Activated CD8-positive, alpha-beta T cell treated with anti-CD3 and anti-CD28 coated beads for 36 hours (primary cell): ENCODE results near the gene TNFSF11. TPM values are rescaled to one million over a fixed set of nuclear protein-coding genes. Genes with fewer than 3 reads are reported as not detected.

Source experiments
- ATAC-seq: fragments of 200-7000 bp; cut with Tn5 transposase; one replicate; pipeline ENCODE4 v1.10.0; 2021; ENCODE audit warnings: mild to moderate bottlenecking, moderate library complexity
- CTCF ChIA-PET: fragments of 350-600 bp; sonication (Branson Sonifier 250); formaldehyde crosslinking; loops from one replicate; lab custom pipeline; 2021; ENCODE audit warnings: antibody characterized with exemption; lab: Charles Lee
- POLR2A ChIA-PET: fragments of 350-600 bp; sonication (Branson Sonifier 250); formaldehyde crosslinking; loops from one replicate; lab custom pipeline; 2021; ENCODE audit warnings: antibody characterized with exemption; lab: Charles Lee
- DNase-seq: peaks from one replicate; pipeline ENCODE4 v3.0.0-alpha.2; 2020
- H3K27ac Mint-ChIP-seq: one replicate; pipeline ENCODE4 v1.8.0; 2021; ENCODE audit warnings: mild to moderate bottlenecking, mixed read lengths
- H3K27me3 Mint-ChIP-seq: one replicate; pipeline ENCODE4 v1.8.0; 2021; ENCODE audit warnings: mixed read lengths
- H3K36me3 Mint-ChIP-seq: one replicate; pipeline ENCODE4 v1.8.0; 2021; ENCODE audit warnings: low read depth, mixed read lengths
- H3K4me1 Mint-ChIP-seq: one replicate; pipeline ENCODE4 v1.8.0; 2021; ENCODE audit warnings: low read depth, mixed read lengths
- H3K4me3 Mint-ChIP-seq: one replicate; pipeline ENCODE4 v1.8.0; 2021; ENCODE audit warnings: mild to moderate bottlenecking, moderate library complexity, mixed read lengths
- H3K9me3 Mint-ChIP-seq: one replicate; pipeline ENCODE4 v1.8.0; 2021; ENCODE audit warnings: mixed read lengths
- intact Hi-C: fragments of 100-400 bp; cut with micrococcal nuclease; formaldehyde crosslinking; loops from one replicate; pipeline ENCODE4 v1.10.0; 2022
- total RNA-seq, 2 experiments: library from RNA; stranded (reverse); gene quantifications; one replicate each; pipeline ENCODE4 v1.2.3, GENCODE V29; 2021
- TF ChIP-seq, protein P1 (sequence below): fragments of 200-600 bp; IDR thresholded peaks from one replicate; pipeline ENCODE4 v1.8.0; 2022; ENCODE audit warnings: antibody characterized with exemption, mild to moderate bottlenecking

TNFSF11 gene
- total RNA-seq, 2 experiments from 2014 or later: 1.9 TPM

DNA sequence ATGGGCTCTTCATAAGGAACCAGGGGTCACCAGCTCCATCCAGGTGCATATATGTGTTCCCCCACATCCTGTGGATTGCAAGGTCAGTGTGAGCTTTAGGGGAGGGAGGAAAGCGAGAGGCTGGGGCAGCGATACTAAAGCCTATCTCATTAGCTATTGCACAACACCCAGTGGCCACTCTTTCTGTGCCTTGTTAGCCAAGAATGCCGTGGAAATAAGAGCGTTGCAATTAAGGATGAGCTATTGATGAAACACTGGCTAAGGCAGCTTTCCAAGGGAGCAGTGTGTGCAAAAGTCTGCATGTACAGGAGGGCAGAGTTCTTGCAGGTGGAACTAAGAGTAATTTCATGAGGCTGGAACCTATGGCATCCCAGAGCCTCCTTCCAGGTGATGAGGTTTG, 17.6 kb downstream of the TNFSF11 start:
- ATAC-seq: no peak
- Mint-ChIP-seq H3K27ac (no peak overlapping the region), H3K9me3 (no peaks in the 10 kb centered on the region), H3K4me3 (no peak overlapping the region), H3K4me1 (no peaks in the 10 kb centered on the region), H3K36me3 (no peaks in the 10 kb centered on the region), H3K27me3 (peaks cover 14% of the 10 kb centered on the region)
- no peak for DNase-seq
- intact Hi-C loops: no loop called here
- TF ChIP-seq, protein P1, sequence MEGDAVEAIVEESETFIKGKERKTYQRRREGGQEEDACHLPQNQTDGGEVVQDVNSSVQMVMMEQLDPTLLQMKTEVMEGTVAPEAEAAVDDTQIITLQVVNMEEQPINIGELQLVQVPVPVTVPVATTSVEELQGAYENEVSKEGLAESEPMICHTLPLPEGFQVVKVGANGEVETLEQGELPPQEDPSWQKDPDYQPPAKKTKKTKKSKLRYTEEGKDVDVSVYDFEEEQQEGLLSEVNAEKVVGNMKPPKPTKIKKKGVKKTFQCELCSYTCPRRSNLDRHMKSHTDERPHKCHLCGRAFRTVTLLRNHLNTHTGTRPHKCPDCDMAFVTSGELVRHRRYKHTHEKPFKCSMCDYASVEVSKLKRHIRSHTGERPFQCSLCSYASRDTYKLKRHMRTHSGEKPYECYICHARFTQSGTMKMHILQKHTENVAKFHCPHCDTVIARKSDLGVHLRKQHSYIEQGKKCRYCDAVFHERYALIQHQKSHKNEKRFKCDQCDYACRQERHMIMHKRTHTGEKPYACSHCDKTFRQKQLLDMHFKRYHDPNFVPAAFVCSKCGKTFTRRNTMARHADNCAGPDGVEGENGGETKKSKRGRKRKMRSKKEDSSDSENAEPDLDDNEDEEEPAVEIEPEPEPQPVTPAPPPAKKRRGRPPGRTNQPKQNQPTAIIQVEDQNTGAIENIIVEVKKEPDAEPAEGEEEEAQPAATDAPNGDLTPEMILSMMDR: no peak
- ChIA-PET POLR2A (no interaction called here), CTCF (interaction anchor here (0.7 kb wide), 1 partner anchor 24 kb away, joined by 3 read pairs; no protein-coding TSS in a partner anchor)

DNA sequence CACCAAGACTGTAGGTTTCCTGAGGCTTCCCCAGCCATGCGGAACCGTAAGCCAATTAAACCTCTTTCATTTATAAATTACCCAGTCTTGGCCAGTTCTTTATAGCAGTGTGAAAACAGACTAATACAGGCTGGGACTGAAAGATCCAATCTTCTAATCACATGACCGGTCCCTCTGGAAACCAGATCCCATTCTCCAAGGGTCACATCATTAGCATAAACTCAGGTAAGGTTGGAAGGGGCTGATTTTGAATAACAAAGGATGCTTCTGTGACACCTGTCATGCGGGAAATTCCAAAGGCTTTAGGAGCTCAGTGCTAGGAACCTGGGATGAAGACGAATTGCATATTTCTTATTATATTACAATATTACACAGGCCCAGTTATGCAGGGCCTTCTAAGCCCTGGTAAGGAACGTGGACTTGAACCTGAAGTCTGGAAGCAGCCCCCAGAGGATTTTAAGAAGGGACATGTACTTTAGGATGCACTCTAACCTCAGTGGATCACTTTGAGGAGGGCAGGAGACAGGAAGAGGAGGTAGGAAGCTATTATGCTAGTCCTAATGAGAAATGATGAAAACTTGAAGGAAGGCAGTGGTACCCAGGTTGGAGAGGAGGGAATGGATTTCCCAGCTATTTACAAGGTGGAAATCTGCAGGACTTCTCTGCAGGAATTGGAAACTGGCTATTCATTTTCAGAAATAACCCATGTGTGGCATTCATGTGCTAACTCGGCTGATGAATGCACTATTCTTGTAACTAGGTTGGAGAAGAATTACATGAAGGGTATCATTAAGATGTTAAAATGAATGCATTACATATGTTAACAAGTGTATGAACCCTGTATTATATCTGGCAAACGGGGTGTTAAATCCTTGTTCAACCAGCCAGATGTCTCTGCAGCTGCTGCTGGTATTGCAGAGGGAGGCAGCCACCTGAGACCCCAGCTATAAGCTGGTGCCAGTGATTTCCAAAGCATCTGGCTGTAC, 19.3 kb downstream of the TNFSF11 start:
- H3K4me1 Mint-ChIP-seq: no peaks in the 10 kb centered on the region
- no peak overlapping the region for H3K27ac Mint-ChIP-seq
- POLR2A ChIA-PET: no interaction called here
- TF ChIP-seq, protein P1: no peak
- ATAC-seq (no peak), DNase-seq (no peak)
- intact Hi-C loops: no loop called here
- no peaks in the 10 kb centered on the region for H3K36me3 Mint-ChIP-seq
- H3K27me3 Mint-ChIP-seq: peaks cover 8% of the 10 kb centered on the region
- H3K9me3 Mint-ChIP-seq: no peaks in the 10 kb centered on the region
- CTCF ChIA-PET: interaction anchor here (1.1 kb wide), 1 partner anchor 259 kb away, joined by 4 read pairs; no protein-coding TSS in a partner anchor
- H3K4me3 Mint-ChIP-seq: no peak overlapping the region

DNA sequence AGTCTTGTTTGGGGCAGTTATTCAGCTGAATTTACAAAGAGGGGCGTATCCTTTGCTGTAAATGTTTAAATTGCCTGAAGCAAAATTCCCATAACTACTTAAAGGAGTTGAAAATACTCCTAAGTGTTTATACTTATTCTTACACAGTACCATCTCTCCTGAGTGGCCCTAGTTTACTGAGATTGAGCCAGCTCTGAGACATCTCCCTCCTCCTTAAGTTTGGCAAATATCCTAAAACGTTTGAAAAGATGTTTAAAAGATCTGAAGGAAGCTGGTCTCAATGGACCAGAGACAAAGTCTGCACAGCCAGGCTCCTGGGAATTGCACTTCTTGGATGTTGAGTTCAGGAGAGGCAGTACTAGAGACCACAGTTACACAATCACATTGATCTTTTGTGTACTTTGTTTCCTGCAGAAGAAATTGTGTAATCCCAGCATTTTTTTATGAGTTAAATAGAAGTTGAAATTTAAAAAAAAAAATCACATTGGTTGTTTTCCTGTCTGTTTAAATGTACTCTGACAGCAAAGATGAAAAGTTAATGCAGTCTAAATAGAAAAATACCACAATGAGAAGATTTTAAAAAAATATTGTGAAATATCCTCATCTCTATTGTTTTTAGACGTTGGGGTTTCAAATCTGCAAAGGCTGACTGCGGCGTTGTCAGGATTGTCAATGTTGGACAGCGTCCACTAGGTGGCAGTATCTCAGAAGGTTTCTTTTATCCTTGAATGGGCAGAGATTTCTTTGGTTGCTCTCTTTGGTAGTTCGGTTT, 20.7 kb downstream of the TNFSF11 start:
- ChIA-PET CTCF (interaction anchor here (0.6 to 2.1 kb wide), 39 partner anchors 9 to 470 kb away, joined by 3 to 14 read pairs (median 4); no protein-coding TSS in a partner anchor), POLR2A (interaction anchor here (0.7 kb wide), 1 partner anchor 29 kb away, joined by 3 read pairs; no protein-coding TSS in a partner anchor)
- ATAC-seq: peak; percentile 69
- H3K36me3 Mint-ChIP-seq: no peaks in the 10 kb centered on the region
- peaks cover 6% of the 10 kb centered on the region for H3K27me3 Mint-ChIP-seq
- no peak overlapping the region for H3K4me3 Mint-ChIP-seq
- no peaks in the 10 kb centered on the region for H3K4me1 Mint-ChIP-seq
- TF ChIP-seq, protein P1: peak; percentile 89
- intact Hi-C loops: no loop called here
- peak; percentile 63 for DNase-seq
- H3K27ac Mint-ChIP-seq: no peak overlapping the region
- no peaks in the 10 kb centered on the region for H3K9me3 Mint-ChIP-seq

DNA sequence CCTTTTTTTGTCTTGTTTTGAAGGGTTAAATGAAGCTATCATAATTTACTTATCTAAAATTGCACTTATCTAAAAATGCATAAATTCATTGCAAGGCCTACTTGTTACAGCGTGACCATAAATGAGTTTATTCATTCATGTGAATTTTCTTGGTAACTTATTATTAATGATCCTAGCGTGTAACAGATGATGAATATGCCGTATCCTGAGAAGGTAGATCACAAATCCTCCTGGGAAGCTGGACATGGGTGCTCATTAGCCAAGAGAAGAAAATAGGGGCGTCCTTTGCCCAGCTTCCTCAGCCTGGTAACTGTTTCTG, 21.3 kb downstream of the TNFSF11 start:
- ATAC-seq (no peak), DNase-seq (no peak)
- intact Hi-C loops: no loop called here
- peaks cover 6% of the 10 kb centered on the region for H3K27me3 Mint-ChIP-seq
- H3K4me1 Mint-ChIP-seq: peaks cover 4% of the 10 kb centered on the region
- H3K36me3 Mint-ChIP-seq: no peaks in the 10 kb centered on the region
- CTCF ChIA-PET: interaction anchor here (0.6 to 2.1 kb wide), 37 partner anchors 9 to 470 kb away, joined by 3 to 14 read pairs (median 4); no protein-coding TSS in a partner anchor
- no peaks in the 10 kb centered on the region for H3K9me3 Mint-ChIP-seq
- POLR2A ChIA-PET: interaction anchor here (0.7 kb wide), 1 partner anchor 30 kb away, joined by 3 read pairs; no protein-coding TSS in a partner anchor
- H3K27ac Mint-ChIP-seq: no peak overlapping the region
- TF ChIP-seq, protein P1: no peak
- no peak overlapping the region for H3K4me3 Mint-ChIP-seq
